K562 (cell line): Measurements from ENCODE around the gene TYW5.

Experiments used
- CTCF ChIP-seq, 3 experiments: IDR thresholded peaks in 2 of 3; conservative IDR thresholded peaks in 1 of 3; 2 replicates each; pipeline ENCODE4 v1.5.1; 2011 to 2012; ENCODE audit warnings: low read length in 3 of 3, mild to moderate bottlenecking in 3 of 3, control low read depth in 2 of 3, improper control_type of control experiment in 1 of 3, inconsistent platforms in 1 of 3, low read depth in 1 of 3, mixed read lengths in 1 of 3, moderate library complexity in 1 of 3; ENCODE audit not compliant: insufficient read depth in 2 of 3
- FOS ChIP-seq: IDR thresholded peaks from 3 replicates; pipeline ENCODE4 v1.6.1; 2011; ENCODE audit not compliant: insufficient read length; ENCODE audit errors: extremely low read depth
- POLR3A ChIP-seq: IDR thresholded peaks from 2 replicates; pipeline ENCODE4 v1.6.1; 2011; ENCODE audit warnings: borderline replicate concordance, mild to moderate bottlenecking, moderate library complexity; ENCODE audit not compliant: insufficient read length, insufficient read depth; ENCODE audit errors: extremely low read depth
- ZNF668 ChIP-seq: fragments of 250-450 bp; sonication (Bioruptor Pico); IDR thresholded peaks from 2 replicates; pipeline ENCODE4 v1.8.0; 2022; ENCODE audit warnings: mild to moderate bottlenecking, inconsistent platforms
- TF ChIP-seq, protein P1 (sequence below): fragments of 250-450 bp; sonication (Bioruptor Pico); IDR thresholded peaks from 2 replicates; pipeline ENCODE4 v1.8.0; 2021; ENCODE audit warnings: mild to moderate bottlenecking, moderate library complexity

DNA sequence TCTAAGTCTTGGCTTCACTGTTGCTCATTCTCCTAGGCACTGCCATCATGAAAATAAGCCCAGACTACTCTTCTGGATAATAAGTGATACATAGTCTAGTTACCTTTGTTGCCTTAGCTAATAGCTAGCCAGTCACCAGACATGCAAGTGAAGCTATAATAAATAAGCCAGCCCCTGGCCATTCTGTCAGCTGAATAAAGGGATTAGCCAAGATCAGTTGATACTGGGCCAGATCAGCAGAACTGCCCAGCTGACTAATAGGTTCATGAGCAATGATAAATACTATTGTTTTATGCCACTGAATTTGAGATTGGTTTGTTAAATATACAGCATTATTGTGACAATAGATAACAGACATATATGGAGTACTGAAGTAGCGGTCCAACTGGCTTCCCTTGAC, 52.2 kb downstream of the TYW5 start:
- TF ChIP-seq, protein P1, sequence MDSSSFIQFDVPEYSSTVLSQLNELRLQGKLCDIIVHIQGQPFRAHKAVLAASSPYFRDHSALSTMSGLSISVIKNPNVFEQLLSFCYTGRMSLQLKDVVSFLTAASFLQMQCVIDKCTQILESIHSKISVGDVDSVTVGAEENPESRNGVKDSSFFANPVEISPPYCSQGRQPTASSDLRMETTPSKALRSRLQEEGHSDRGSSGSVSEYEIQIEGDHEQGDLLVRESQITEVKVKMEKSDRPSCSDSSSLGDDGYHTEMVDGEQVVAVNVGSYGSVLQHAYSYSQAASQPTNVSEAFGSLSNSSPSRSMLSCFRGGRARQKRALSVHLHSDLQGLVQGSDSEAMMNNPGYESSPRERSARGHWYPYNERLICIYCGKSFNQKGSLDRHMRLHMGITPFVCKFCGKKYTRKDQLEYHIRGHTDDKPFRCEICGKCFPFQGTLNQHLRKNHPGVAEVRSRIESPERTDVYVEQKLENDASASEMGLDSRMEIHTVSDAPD (CRISPR knock-in tag): no peak
- TF ChIP-seq FOS: no peak
- no peak for TF ChIP-seq CTCF (IDR thresholded peaks at IDR 0.05 in 2 of 3, conservative IDR thresholded peaks at IDR 0.05 in 1 of 3; ENCODE audit: insufficient read depth in 2 of 3, low read depth in 1 of 3, low read length in 3 of 3)
- no peak for TF ChIP-seq POLR3A
- no peak for TF ChIP-seq ZNF668 (CRISPR knock-in tag)
